ENCODE results near the gene SEMA5A.
"Not testable (repeated sequence)": the region's sequence is repeated elsewhere in the genome, so short reads cannot be mapped to it uniquely, and the experiment has no call there.

The SEMA5A gene

GRCh38 chr5:9438596-9439354 is 107.1 kb downstream of the SEMA5A start:
- DNase-seq: no peak

DNA sequence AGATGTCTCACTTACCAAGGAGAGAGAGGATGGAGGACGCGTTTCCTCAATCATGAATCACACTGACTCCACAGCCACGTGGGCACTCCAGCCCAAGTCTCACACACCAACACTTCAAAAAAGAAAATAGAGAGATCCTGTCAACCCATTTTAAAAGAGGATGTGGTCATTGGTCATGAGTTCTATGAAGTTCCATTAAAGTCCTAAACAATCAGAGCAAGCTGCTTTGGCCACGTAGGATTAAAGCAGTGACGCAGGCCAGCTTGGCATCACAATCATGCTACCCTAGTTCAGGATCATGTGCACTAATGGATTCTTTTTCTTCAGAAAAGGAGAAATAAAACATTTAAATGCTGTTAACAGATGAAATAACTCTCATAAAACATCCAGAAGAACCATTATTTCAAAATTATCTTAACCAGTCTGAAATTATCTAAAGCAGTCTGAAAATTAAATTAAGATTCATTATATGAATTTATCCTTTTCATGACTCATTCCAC is 108.1 kb downstream of the SEMA5A start:
- no peak for DNase-seq

GRCh38 chr5:9431496-9432258 is 114.2 kb downstream of the SEMA5A start:
- DNase-seq: no peak

- no peak for DNase-seq
Observed at GRCh38 chr5:9431151-9431495, 114.8 kb downstream of the SEMA5A start.

GRCh38 chr5:9430306-9430705 is 115.6 kb downstream of the SEMA5A start:
- no peak for DNase-seq

DNA sequence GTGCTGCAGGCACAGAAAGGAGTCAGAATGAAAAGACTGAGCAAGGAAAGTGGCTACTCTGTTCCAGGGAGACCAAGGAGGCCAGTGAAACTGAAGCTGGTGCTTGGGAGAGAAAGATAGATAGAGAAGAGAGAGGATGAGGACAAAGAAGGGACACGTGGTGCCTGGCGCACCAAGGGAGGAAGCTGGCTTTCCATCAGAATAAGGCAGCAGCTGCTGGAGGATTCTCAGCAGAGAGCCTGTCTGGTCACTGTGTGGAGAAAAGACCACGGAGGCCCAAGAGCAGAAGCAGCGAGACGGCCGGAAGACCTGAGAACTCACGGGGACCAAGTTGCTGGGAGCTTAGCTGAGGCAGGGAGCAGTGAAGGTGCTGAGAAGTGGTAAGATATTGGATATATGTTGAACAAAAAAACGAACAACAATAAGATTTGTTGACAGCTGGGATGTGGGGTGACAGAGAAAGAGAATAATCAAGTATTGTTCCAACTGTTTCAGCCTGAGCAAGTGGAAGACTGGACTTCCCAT is 116.1 kb downstream of the SEMA5A start:
- no peak for DNase-seq

GRCh38 chr5:9428272-9428671 is 117.6 kb downstream of the SEMA5A start:
- DNase-seq: no peak

- DNase-seq: no peak
Observed at GRCh38 chr5:9425710-9426109, 120.2 kb downstream of the SEMA5A start.

- no peak for DNase-seq
Observed at GRCh38 chr5:9423571-9423970, 122.3 kb downstream of the SEMA5A start.

- DNase-seq: no peak
Observed at GRCh38 chr5:9421884-9422283, 124.0 kb downstream of the SEMA5A start.

- DNase-seq: no peak
Observed at GRCh38 chr5:9419794-9420193, 126.1 kb downstream of the SEMA5A start.

DNA sequence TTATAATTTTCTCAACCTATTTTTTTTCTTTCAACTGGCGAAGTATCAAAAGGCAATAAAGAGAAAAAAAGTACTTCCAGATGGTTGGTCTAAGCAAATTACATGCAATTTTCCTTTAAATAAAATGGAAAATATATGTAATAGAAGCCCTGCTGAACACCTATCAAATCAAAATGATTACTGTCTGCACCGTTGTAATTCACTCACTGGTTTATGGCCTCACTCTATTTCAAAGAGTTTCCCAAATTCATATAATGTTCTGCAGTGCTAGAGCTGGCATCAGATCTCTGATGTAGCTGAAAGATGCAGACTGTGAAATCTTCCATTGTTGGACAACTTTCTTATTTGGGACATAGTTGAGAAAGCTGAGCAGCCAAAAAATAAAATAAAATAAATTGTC is 130.3 kb downstream of the SEMA5A start:
- no peak for DNase-seq

GRCh38 chr5:9415091-9415490 is 130.8 kb downstream of the SEMA5A start:
- no peak for DNase-seq

DNA sequence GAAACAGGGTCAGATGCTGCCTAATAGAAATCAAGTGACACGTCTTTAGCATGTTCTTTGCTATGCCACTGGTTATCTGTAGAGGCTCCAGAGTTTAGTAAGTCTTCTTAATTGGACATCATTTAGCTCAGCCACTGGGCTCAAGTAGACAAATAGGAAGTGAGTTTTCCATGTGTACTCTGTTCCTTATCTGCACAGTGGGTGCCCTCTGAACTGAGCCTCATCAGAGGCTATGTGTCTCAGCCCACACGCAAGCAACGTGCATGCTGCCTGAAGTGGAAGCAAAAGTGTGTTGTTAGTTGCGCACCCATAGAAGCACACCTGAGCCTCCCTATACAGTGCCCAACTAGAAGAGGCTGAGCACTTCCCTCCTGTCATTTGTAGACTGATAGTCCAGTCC is 134.7 kb downstream of the SEMA5A start:
- DNase-seq: no peak

GRCh38 chr5:9409413-9409960 is 136.4 kb downstream of the SEMA5A start:
- no peak for DNase-seq

DNA sequence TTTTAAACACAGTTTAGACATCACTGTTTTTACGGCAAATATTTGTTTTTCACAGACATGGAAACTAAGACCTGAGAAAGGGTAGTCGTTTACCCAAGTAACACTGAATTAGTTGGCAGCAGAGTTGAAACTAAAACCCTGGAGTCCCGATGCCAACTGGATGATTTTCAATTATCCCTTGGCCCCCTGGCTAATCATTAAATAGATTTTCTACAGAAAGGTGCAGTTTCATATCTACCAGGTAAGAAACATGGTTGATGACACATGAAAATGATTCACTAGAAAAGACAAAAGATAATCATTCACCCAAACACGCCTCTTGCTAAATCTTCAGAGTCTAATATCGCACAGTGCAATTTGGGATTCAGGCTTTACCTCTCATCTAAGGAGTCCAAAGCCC is 136.9 kb downstream of the SEMA5A start:
- no peak for DNase-seq

DNA sequence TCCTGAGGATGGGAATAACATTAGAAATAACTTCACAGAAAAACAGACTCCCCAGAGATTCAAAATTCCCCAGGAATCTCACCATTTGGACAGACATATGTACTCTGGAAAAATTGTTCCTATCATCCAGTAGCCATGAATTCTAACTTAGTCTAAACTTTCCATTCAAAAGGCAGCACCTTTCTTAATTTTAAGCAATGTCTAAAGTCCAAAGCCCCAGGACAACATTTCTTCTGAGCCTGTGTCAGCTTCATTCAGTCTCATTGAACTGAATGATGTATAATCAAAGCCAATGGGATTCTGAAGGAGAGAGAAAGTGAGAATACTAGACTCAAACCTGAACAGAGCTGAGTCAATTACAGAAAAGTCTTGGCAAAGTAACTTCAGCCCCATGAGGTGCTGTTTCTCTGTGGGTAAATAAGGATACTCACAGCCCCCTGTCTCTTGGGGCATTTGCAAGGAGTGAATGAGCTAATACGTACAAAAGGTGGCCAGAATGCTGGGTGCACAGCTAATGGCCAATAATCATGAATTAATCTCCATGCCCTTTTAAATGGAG is 140.6 kb downstream of the SEMA5A start:
- no peak for DNase-seq

GRCh38 chr5:9401786-9402472 is 143.9 kb downstream of the SEMA5A start:
- DNase-seq: no peak

- not testable (repeated sequence) for DNase-seq
Observed at GRCh38 chr5:9399783-9400182, 146.1 kb downstream of the SEMA5A start.

GRCh38 chr5:9399094-9399493 is 146.8 kb downstream of the SEMA5A start:
- no peak for DNase-seq

DNA sequence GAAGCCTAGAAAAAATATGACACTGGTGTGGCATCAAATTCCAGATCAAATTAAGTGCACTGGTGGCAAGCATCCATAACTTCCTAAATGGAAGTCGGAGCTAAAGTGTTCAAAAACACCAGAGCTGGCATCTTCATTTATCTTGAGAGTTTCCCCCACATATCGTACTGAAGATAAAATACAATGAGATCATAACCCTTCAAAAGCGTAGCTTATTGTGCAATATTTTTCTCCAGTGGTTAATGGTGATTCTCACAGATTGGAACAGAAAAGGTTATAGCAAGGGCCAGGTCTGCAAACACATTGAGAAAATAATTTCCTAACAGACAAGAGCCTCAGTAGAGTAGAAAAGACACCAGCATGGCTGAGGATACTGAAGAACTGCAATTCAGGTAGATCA is 147.6 kb downstream of the SEMA5A start:
- no peak for DNase-seq

- no peak for DNase-seq
Observed at GRCh38 chr5:9396285-9396770, 149.5 kb downstream of the SEMA5A start.

DNA sequence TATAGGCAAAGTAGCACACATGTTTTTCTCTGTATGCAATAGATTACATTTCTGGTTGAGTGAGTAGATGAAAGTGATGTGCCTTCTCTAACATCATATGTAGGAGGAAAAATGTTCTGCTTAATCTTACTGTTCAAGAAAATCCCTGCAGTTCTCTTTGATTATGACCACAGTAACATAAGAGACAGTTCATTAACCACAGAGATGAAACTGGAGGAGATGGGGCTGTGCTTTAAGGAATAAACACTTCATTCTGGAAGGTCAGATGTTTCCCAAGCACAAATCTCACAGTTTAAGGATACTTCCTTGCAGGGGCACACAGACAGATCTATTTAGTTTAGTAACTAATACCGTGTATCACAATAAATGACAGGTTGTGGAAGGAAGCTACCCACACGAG is 150.2 kb downstream of the SEMA5A start:
- DNase-seq: no peak

All from NCI-H446 (cell line).